Measurements from ENCODE around the gene RAB3D. TPM values are rescaled to one million over a fixed set of nuclear protein-coding genes. Genes with fewer than 3 reads are reported as not detected.

RAB3D gene
- total and polyA plus RNA-seq, 12 donors, result 2.6 to 23.9 (median 10.7) TPM

GRCh38 chr19:11306337-11306736 is 33.1 kb downstream of the RAB3D start:
- intact Hi-C loops (cut with DNase I), result no loop called here
- Histone ChIP-seq H3K27ac (no peak overlapping the region), H3K4me3 (no peak overlapping the region), H3K27me3 (no peaks in the 10 kb centered on the region), H3K4me1 (replicated peaks in 1 of 2) (no peaks in the 10 kb centered on the region), H3K9me3 (replicated peaks in 1 of 3) (no peaks in the 10 kb centered on the region), H3K36me3 (replicated peaks in 1 of 2) (no peaks in the 10 kb centered on the region)
- DNase-seq, result no peak
- 72 to 86% (median 75%) methylated on average over 9 of the region's 9 CpGs for WGBS, 4 donors
- TF ChIP-seq, protein P1, sequence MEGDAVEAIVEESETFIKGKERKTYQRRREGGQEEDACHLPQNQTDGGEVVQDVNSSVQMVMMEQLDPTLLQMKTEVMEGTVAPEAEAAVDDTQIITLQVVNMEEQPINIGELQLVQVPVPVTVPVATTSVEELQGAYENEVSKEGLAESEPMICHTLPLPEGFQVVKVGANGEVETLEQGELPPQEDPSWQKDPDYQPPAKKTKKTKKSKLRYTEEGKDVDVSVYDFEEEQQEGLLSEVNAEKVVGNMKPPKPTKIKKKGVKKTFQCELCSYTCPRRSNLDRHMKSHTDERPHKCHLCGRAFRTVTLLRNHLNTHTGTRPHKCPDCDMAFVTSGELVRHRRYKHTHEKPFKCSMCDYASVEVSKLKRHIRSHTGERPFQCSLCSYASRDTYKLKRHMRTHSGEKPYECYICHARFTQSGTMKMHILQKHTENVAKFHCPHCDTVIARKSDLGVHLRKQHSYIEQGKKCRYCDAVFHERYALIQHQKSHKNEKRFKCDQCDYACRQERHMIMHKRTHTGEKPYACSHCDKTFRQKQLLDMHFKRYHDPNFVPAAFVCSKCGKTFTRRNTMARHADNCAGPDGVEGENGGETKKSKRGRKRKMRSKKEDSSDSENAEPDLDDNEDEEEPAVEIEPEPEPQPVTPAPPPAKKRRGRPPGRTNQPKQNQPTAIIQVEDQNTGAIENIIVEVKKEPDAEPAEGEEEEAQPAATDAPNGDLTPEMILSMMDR (IDR thresholded peaks at IDR 0.05), result no peak
- TF ChIP-seq POLR2A (IDR thresholded peaks at IDR 0.05), result no peak

GRCh38 chr19:11304936-11305335 is 34.5 kb downstream of the RAB3D start:
- TF ChIP-seq, protein P1 (IDR thresholded peaks at IDR 0.05), result no peak
- TF ChIP-seq POLR2A (IDR thresholded peaks at IDR 0.05), result no peak
- Histone ChIP-seq H3K4me3 (no peak overlapping the region), H3K27me3 (no peaks in the 10 kb centered on the region), H3K36me3 (replicated peaks in 1 of 2) (no peaks in the 10 kb centered on the region), H3K27ac (no peak overlapping the region), H3K4me1 (replicated peaks in 1 of 2) (no peaks in the 10 kb centered on the region), H3K9me3 (replicated peaks in 1 of 3) (no peaks in the 10 kb centered on the region)
- no peak for DNase-seq
- intact Hi-C loops (cut with DNase I), result no loop called here
- WGBS, 4 donors, result 83 to 87% (median 86%) methylated on average over 5 of the region's 5 CpGs

- H3K27me3 ChIP-seq, result no peaks in the 10 kb centered on the region
- 80 to 85% (median 81%) methylated on average over 11 of the region's 11 CpGs for WGBS, 4 donors
- DNase-seq, result no peak
- intact Hi-C loops (cut with DNase I), result no loop called here
- no peak for TF ChIP-seq POLR2A (IDR thresholded peaks at IDR 0.05)
- TF ChIP-seq, protein P1 (IDR thresholded peaks at IDR 0.05), result no peak
- no peaks in the 10 kb centered on the region for H3K36me3 ChIP-seq (replicated peaks in 1 of 2)
- H3K4me1 ChIP-seq (replicated peaks in 1 of 2), result no peaks in the 10 kb centered on the region
- no peaks in the 10 kb centered on the region for H3K9me3 ChIP-seq (replicated peaks in 1 of 3)
- H3K27ac ChIP-seq, result no peak overlapping the region
- H3K4me3 ChIP-seq, result no peak overlapping the region
Measured at GRCh38 chr19:11300811-11301120, 38.7 kb downstream of the RAB3D start.

- WGBS, 4 donors, result 63 to 75% (median 66%) methylated on average over 8 of the region's 8 CpGs
- TF ChIP-seq POLR2A (IDR thresholded peaks at IDR 0.05), result no peak
- TF ChIP-seq, protein P1 (IDR thresholded peaks at IDR 0.05), result no peak
- Histone ChIP-seq H3K9me3 (replicated peaks in 1 of 3) (no peaks in the 10 kb centered on the region), H3K4me1 (replicated peaks in 1 of 2) (no peaks in the 10 kb centered on the region), H3K27me3 (no peaks in the 10 kb centered on the region), H3K4me3 (no peak overlapping the region), H3K36me3 (replicated peaks in 1 of 2) (no peaks in the 10 kb centered on the region), H3K27ac (no peak overlapping the region)
- no peak for DNase-seq
- intact Hi-C loops (cut with DNase I), result loop anchor here in 1 of 2 donors (10.0 kb wide), 1 partner anchor 145 kb away; no protein-coding TSS in a partner anchor
Measured at GRCh38 chr19:11299946-11300810, 39.3 kb downstream of the RAB3D start.

Measured in adrenal gland (tissue), 12 donors.